Measurements from ENCODE around the gene TLE3.

DNA sequence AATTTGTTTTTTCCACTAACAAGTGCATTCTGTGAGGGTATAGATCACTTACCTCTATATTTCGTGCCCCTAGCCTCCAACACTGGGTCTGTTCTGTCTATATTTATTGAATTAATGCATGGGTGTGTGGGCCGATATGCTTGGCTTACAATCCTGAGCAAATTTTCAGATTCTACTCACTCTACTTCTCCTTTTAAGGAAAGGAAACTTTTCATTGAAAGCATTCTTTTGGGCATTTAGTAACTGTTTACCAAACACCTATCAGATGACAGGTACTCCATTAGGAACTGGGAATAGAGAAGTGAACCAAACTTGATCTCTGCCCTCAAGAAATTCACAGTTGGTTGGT, 60.5 kb downstream of the TLE3 start:
- TF ChIP-seq, protein P1, sequence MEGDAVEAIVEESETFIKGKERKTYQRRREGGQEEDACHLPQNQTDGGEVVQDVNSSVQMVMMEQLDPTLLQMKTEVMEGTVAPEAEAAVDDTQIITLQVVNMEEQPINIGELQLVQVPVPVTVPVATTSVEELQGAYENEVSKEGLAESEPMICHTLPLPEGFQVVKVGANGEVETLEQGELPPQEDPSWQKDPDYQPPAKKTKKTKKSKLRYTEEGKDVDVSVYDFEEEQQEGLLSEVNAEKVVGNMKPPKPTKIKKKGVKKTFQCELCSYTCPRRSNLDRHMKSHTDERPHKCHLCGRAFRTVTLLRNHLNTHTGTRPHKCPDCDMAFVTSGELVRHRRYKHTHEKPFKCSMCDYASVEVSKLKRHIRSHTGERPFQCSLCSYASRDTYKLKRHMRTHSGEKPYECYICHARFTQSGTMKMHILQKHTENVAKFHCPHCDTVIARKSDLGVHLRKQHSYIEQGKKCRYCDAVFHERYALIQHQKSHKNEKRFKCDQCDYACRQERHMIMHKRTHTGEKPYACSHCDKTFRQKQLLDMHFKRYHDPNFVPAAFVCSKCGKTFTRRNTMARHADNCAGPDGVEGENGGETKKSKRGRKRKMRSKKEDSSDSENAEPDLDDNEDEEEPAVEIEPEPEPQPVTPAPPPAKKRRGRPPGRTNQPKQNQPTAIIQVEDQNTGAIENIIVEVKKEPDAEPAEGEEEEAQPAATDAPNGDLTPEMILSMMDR (IDR thresholded peaks at IDR 0.05) = no peak
- TF ChIP-seq POLR2AphosphoS5 (IDR thresholded peaks at IDR 0.05) = no peak
